Activated naive CD8-positive, alpha-beta T cell treated with anti-CD3 and anti-CD28 coated beads, Interleukin-2, amount 50 U/mL, for 24 hours (primary cell): ENCODE measurements around the gene FAM53A.

Source experiments
- ATAC-seq: fragments of 150-1000 bp; cut with Tn5 transposase; one replicate; pipeline ENCODE4 v1.10.0; 2021
- DNase-seq: peaks from one replicate; pipeline ENCODE4 v3.0.0; 2021
- H3K27ac Mint-ChIP-seq: one replicate; pipeline ENCODE4 v1.8.0; 2021; ENCODE audit warnings: mild to moderate bottlenecking, mixed read lengths
- H3K27me3 Mint-ChIP-seq: one replicate; pipeline ENCODE4 v1.8.0; 2021; ENCODE audit warnings: mixed read lengths
- H3K36me3 Mint-ChIP-seq: one replicate; pipeline ENCODE4 v1.8.0; 2021; ENCODE audit warnings: low read depth, mixed read lengths
- H3K4me1 Mint-ChIP-seq: one replicate; pipeline ENCODE4 v1.8.0; 2021; ENCODE audit warnings: mixed read lengths
- H3K4me3 Mint-ChIP-seq: one replicate; pipeline ENCODE4 v1.8.0; 2021; ENCODE audit warnings: mild to moderate bottlenecking, moderate library complexity, mixed read lengths
- H3K9me3 Mint-ChIP-seq: one replicate; pipeline ENCODE4 v1.8.0; 2021; ENCODE audit warnings: mixed read lengths

FAM53A gene

GRCh38 chr4:1636490-1637211, 47.5 kb downstream of the FAM53A start:
- no peak for ATAC-seq
- Mint-ChIP-seq H3K4me3 (no peak overlapping the region), H3K27ac (no peak overlapping the region)

GRCh38 chr4:1635464-1635863, 48.6 kb downstream of the FAM53A start:
- Mint-ChIP-seq H3K9me3 (no peaks in the 10 kb centered on the region), H3K4me3 (no peak overlapping the region), H3K4me1 (no peaks in the 10 kb centered on the region), H3K27ac (no peak overlapping the region), H3K27me3 (no peaks in the 10 kb centered on the region), H3K36me3 (no peaks in the 10 kb centered on the region)
- ATAC-seq (no peak), DNase-seq (no peak)

More at GRCh38 chr4:1636490-1637211, 47.5 kb downstream of the FAM53A start:
- Mint-ChIP-seq H3K9me3 (no peaks in the 10 kb centered on the region), H3K27me3 (no peaks in the 10 kb centered on the region), H3K4me1 (no peaks in the 10 kb centered on the region), H3K36me3 (no peaks in the 10 kb centered on the region)
- DNase-seq, result no peak

- Mint-ChIP-seq H3K4me3 (no peak overlapping the region), H3K9me3 (no peaks in the 10 kb centered on the region), H3K36me3 (no peaks in the 10 kb centered on the region), H3K27me3 (no peaks in the 10 kb centered on the region), H3K4me1 (no peaks in the 10 kb centered on the region), H3K27ac (no peak overlapping the region)
- ATAC-seq (no peak), DNase-seq (no peak)
These were observed 50.1 kb downstream of the FAM53A start for GRCh38 chr4:1633993-1634392.

- Mint-ChIP-seq H3K9me3 (no peaks in the 10 kb centered on the region), H3K27me3 (no peaks in the 10 kb centered on the region), H3K4me3 (no peak overlapping the region), H3K27ac (no peak overlapping the region), H3K36me3 (no peaks in the 10 kb centered on the region), H3K4me1 (no peaks in the 10 kb centered on the region)
- ATAC-seq (no peak), DNase-seq (no peak)
These were observed 51.7 kb downstream of the FAM53A start for GRCh38 chr4:1632109-1633104.

GRCh38 chr4:1631136-1631535, 53.0 kb downstream of the FAM53A start:
- H3K36me3 Mint-ChIP-seq, result no peaks in the 10 kb centered on the region
- H3K27ac Mint-ChIP-seq, result no peak overlapping the region
- no peak for ATAC-seq

GRCh38 chr4:1630266-1630665, 53.8 kb downstream of the FAM53A start:
- H3K27ac Mint-ChIP-seq, result no peak overlapping the region
- H3K4me3 Mint-ChIP-seq, result no peak overlapping the region
- H3K9me3 Mint-ChIP-seq, result no peaks in the 10 kb centered on the region
- H3K4me1 Mint-ChIP-seq, result no peaks in the 10 kb centered on the region
- no peak for ATAC-seq
- DNase-seq, result no peak
- H3K27me3 Mint-ChIP-seq, result no peaks in the 10 kb centered on the region
- no peaks in the 10 kb centered on the region for H3K36me3 Mint-ChIP-seq

More at GRCh38 chr4:1631136-1631535, 53.0 kb downstream of the FAM53A start:
- H3K9me3 Mint-ChIP-seq, result no peaks in the 10 kb centered on the region
- H3K4me3 Mint-ChIP-seq, result no peak overlapping the region
- DNase-seq, result no peak
- no peaks in the 10 kb centered on the region for H3K4me1 Mint-ChIP-seq
- no peaks in the 10 kb centered on the region for H3K27me3 Mint-ChIP-seq

GRCh38 chr4:1629699-1630083, 54.4 kb downstream of the FAM53A start:
- no peaks in the 10 kb centered on the region for H3K4me1 Mint-ChIP-seq
- no peak overlapping the region for H3K27ac Mint-ChIP-seq
- no peaks in the 10 kb centered on the region for H3K9me3 Mint-ChIP-seq
- DNase-seq, result no peak
- no peak for ATAC-seq
- H3K36me3 Mint-ChIP-seq, result no peaks in the 10 kb centered on the region
- H3K27me3 Mint-ChIP-seq, result no peaks in the 10 kb centered on the region
- H3K4me3 Mint-ChIP-seq, result no peak overlapping the region

- Mint-ChIP-seq H3K4me3 (no peak overlapping the region), H3K4me1 (no peaks in the 10 kb centered on the region), H3K36me3 (no peaks in the 10 kb centered on the region), H3K27ac (no peak overlapping the region), H3K9me3 (no peaks in the 10 kb centered on the region), H3K27me3 (no peaks in the 10 kb centered on the region)
- DNase-seq (peak; percentile 80), ATAC-seq (peak; percentile 80)
These were observed 55.0 kb downstream of the FAM53A start for GRCh38 chr4:1628892-1629698.

GRCh38 chr4:1627417-1628313, 56.4 kb downstream of the FAM53A start:
- DNase-seq (no peak), ATAC-seq (no peak)
- no peak overlapping the region for H3K4me3 Mint-ChIP-seq
- H3K9me3 Mint-ChIP-seq, result no peaks in the 10 kb centered on the region
- no peaks in the 10 kb centered on the region for H3K4me1 Mint-ChIP-seq
- H3K27me3 Mint-ChIP-seq, result no peaks in the 10 kb centered on the region
- H3K27ac Mint-ChIP-seq, result no peak overlapping the region
- no peaks in the 10 kb centered on the region for H3K36me3 Mint-ChIP-seq

- H3K4me3 Mint-ChIP-seq, result no peak overlapping the region
- DNase-seq (no peak), ATAC-seq (no peak)
- H3K36me3 Mint-ChIP-seq, result no peaks in the 10 kb centered on the region
- no peaks in the 10 kb centered on the region for H3K9me3 Mint-ChIP-seq
- no peaks in the 10 kb centered on the region for H3K4me1 Mint-ChIP-seq
- H3K27me3 Mint-ChIP-seq, result no peaks in the 10 kb centered on the region
- H3K27ac Mint-ChIP-seq, result no peak overlapping the region
These were observed 57.2 kb downstream of the FAM53A start for GRCh38 chr4:1626941-1627340.

- ATAC-seq, result no peak
- H3K9me3 Mint-ChIP-seq, result no peaks in the 10 kb centered on the region
- no peaks in the 10 kb centered on the region for H3K27me3 Mint-ChIP-seq
- H3K4me3 Mint-ChIP-seq, result no peak overlapping the region
- no peak for DNase-seq
- H3K27ac Mint-ChIP-seq, result no peak overlapping the region
- no peaks in the 10 kb centered on the region for H3K4me1 Mint-ChIP-seq
- no peaks in the 10 kb centered on the region for H3K36me3 Mint-ChIP-seq
These were observed 58.0 kb downstream of the FAM53A start for GRCh38 chr4:1626151-1626550.

- Mint-ChIP-seq H3K9me3 (no peaks in the 10 kb centered on the region), H3K27me3 (no peaks in the 10 kb centered on the region), H3K4me3 (no peak overlapping the region), H3K36me3 (no peaks in the 10 kb centered on the region), H3K27ac (no peak overlapping the region), H3K4me1 (no peaks in the 10 kb centered on the region)
- no peak for DNase-seq
- no peak for ATAC-seq
These were observed 58.4 kb downstream of the FAM53A start for GRCh38 chr4:1625600-1626138.

- DNase-seq (no peak), ATAC-seq (no peak)
- H3K36me3 Mint-ChIP-seq, result no peaks in the 10 kb centered on the region
- no peaks in the 10 kb centered on the region for H3K27me3 Mint-ChIP-seq
- no peak overlapping the region for H3K4me3 Mint-ChIP-seq
- H3K4me1 Mint-ChIP-seq, result no peaks in the 10 kb centered on the region
- no peaks in the 10 kb centered on the region for H3K9me3 Mint-ChIP-seq
- no peak overlapping the region for H3K27ac Mint-ChIP-seq
These were observed 59.6 kb downstream of the FAM53A start for GRCh38 chr4:1624519-1624910.
